GM08714 (cell line): ENCODE results near the gene S100A16.
"Not testable (repeated sequence)": the region's sequence is repeated elsewhere in the genome, so short reads cannot be mapped to it uniquely, and the experiment has no call there.

Experiments used
- H3K4me3 ChIP-seq: fragments of 200-500 bp; sonication (Bioruptor generic); 2 replicates; pipeline ENCODE4 v1.5.1; 2014; ENCODE audit warnings: mild to moderate bottlenecking, low read length, inconsistent platforms
- ZNF274 ChIP-seq: IDR thresholded peaks from 2 replicates; pipeline ENCODE4 v1.6.1; 2012; ENCODE audit warnings: mild to moderate bottlenecking, low read depth, low read length

S100A16 gene

GRCh38 chr1:153598309-153599172 is 14.4 kb downstream of the S100A16 start:
- H3K4me3 ChIP-seq = no peak overlapping the region; the same call in 1 of the 2 replicates
- no peak for TF ChIP-seq ZNF274

- no peak for TF ChIP-seq ZNF274
- H3K4me3 ChIP-seq = no peak overlapping the region
Measured at GRCh38 chr1:153597206-153597605, 15.7 kb downstream of the S100A16 start.

- no peak for TF ChIP-seq ZNF274
- H3K4me3 ChIP-seq = no peak overlapping the region
Measured at GRCh38 chr1:153592748-153593147, 20.2 kb downstream of the S100A16 start.

- TF ChIP-seq ZNF274 = no peak
- H3K4me3 ChIP-seq = no peak overlapping the region
Measured at GRCh38 chr1:153588482-153588881, 24.5 kb downstream of the S100A16 start.

GRCh38 chr1:153588033-153588432 is 24.9 kb downstream of the S100A16 start:
- H3K4me3 ChIP-seq = not testable (repeated sequence)

DNA sequence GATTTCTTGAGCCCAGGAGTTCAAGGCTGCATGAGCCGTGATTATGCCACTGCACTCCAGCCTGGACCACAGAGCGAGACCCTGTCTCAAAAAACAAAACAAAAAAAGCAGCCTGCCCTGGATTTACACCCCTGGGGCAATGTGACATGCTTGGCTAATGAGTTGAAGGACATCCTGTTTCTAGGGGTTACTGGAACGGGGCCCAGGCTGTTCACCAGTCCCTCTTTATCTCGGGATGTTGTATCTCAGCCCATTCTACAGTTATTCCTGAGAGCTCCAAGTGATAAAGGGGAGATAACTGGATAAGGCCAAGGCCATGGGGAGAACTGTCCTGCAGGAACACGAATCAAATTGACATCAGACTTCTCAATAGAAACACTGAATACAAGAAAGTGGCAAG is 25.6 kb downstream of the S100A16 start:
- no peak overlapping the region for H3K4me3 ChIP-seq
- TF ChIP-seq ZNF274 = no peak

DNA sequence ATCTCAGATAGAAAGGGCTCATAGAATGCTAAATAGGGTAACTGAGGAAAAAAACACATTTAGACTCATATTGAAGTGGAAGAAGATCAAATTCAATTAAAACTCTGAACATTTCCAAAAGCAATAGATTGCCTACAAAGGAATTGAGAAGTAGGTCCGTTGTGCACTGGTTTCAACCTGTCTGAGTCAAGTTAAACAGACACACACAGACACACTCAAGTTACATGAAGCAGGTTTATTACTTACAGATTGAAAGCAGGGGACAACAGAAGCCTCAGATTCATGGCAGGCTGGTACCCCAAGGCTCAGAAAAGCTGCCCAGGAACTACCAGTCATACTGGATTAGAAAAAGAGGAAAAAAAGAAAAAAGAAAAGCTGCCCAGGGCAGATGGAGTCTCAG is 26.6 kb downstream of the S100A16 start:
- H3K4me3 ChIP-seq = no peak overlapping the region
- no peak for TF ChIP-seq ZNF274

GRCh38 chr1:153585006-153585405 is 27.9 kb downstream of the S100A16 start:
- TF ChIP-seq ZNF274 = no peak
- H3K4me3 ChIP-seq = no peak overlapping the region

DNA sequence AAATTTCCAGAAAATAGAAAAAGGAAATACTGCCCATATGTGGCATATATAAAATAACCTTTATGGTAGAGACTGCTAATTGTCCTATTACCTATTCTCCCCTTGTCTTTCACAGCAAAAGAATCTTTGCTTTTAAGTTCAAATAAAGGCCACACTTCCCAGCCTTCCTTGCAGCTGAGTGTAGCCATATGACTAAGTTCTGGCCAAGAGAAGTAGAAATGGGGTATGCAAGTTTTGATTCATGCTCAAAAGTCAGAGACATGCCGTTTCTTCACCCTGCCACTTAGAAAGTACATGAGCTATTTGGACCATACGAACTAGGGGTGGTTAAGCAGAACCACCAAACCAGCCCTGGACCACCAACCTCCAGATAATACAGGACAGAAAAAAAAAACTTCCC is 29.0 kb downstream of the S100A16 start:
- no peak for TF ChIP-seq ZNF274
- H3K4me3 ChIP-seq = no peak overlapping the region

GRCh38 chr1:153583514-153583913 is 29.4 kb downstream of the S100A16 start:
- H3K4me3 ChIP-seq = not testable (repeated sequence)

DNA sequence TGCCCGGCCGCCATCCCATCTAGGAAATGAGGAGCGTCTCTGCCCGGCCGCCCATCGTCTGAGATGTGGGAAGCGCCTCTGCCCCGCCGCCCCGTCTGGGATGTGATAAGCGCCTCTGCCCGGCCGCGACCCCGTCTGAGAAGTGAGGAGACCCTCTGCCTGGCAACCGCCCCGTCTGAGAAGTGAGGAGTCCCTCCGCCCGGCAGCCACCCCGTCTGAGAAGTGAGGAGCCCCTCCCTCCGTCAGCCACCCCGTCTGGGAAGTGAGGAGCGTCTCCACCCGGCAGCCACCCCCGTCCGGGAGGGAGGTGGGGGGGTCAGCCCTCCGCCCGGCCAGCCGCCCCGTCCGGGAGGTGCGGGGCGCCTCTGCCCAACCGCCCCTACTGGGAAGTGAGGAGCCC is 30.1 kb downstream of the S100A16 start:
- not testable (repeated sequence) for H3K4me3 ChIP-seq

DNA sequence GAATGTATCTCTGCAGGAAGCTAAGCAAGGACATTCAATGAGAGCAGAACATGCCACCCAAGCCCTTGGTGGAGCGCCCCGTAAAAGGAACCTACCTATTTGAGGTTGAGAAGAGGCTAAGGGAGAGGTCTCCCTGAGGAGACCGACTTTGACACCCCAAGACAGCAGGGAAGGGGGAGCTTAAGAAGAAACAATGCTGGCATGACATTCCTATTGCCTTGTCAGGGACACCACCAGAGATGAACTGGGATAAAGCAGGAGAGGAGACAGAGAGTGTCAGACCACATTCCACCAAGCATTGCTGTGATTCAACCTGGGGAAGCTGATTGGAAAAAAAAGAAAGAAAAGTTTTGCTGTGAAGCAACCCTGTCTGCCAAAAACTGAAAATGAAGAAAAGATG is 34.0 kb downstream of the S100A16 start:
- TF ChIP-seq ZNF274 = no peak
- no peak overlapping the region for H3K4me3 ChIP-seq

DNA sequence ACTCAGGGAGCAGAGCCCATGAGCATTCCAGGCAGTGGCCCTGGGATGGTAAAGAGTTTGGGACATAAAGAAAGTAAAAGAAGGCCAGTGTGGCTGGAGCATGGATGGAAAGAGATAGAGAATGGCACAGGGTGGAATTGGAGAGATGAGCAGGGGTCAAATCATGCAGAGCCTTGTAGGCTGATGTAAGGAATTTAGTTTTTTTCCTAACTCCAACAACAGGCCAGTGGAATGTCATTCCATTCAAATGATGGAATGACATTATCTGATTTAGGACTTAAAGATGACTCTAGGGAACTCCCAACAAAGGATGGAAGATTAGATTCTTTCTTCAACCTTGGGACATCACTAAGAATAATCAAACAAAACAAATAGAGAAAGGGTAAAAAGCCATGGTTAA is 34.4 kb downstream of the S100A16 start:
- no peak overlapping the region for H3K4me3 ChIP-seq
- TF ChIP-seq ZNF274 = no peak

- no peak for TF ChIP-seq ZNF274
- no peak overlapping the region for H3K4me3 ChIP-seq
Measured at GRCh38 chr1:153577624-153578051, 35.3 kb downstream of the S100A16 start.

DNA sequence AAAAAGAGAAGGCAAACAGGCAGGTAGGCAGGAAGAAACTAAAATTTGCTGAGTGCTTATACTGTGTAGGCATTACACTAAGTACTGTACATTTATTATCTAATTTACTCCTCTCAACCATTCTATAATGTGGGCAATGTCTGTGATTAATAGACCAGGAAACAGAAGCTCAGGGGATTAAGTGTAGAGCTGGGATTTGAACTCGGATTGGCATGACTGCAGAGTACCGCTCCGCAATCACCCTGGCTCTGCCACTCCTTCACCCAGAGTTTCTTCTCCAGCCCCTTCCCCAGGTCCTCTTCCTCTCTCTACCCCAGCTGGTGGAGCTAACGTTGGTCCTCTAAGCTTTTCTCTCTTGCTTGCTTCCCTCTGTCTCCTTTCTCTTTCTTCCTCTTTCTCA is 35.8 kb downstream of the S100A16 start:
- TF ChIP-seq ZNF274 = no peak
- H3K4me3 ChIP-seq = no peak overlapping the region

GRCh38 chr1:153575497-153575896 is 37.4 kb downstream of the S100A16 start:
- not testable (repeated sequence) for H3K4me3 ChIP-seq

DNA sequence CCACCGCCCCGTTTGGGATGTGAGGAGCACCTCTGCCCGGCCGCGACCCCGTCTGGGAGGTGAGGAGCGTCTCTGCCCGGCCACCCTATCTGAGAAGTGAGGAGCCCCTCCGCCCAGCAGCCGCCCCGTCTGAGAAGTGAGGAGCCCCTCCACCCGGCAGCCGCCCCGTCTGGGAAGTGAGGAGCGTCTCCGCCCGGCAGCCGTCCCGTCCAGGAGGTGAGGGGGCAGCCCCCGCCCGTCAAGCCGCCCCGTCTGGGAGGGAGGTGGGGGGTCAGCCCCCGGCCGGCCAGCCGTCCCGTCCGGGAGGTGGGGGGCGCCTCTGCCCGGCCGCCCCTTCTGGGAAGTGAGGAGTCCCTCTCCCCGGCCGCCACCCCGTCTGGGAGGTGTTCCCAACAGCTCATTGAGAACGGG is 37.9 kb downstream of the S100A16 start:
- H3K4me3 ChIP-seq = not testable (repeated sequence)
